Spinal cord (tissue), 10 donors: ENCODE results near the gene MRS2. TPM values are rescaled to one million over a fixed set of nuclear protein-coding genes. Genes with fewer than 3 reads are reported as not detected.

Source experiments
- DNase-seq, 6 donors: peaks; one replicate each; pipeline versions ENCODE4 v3.0.0 to v3.0.0-alpha.2; 2013 to 2015; ENCODE audit warnings: low spot score in 6 of 6, low read depth in 4 of 6
- H3K27ac ChIP-seq: one replicate; pipeline ENCODE4 v1.5.1; 2013; ENCODE audit warnings: low read depth, low read length, control low read depth
- H3K27me3 ChIP-seq: one replicate; pipeline ENCODE4 v1.6.1; 2013; ENCODE audit warnings: low read length; ENCODE audit not compliant: control insufficient read depth, insufficient read depth
- H3K36me3 ChIP-seq: one replicate; pipeline ENCODE4 v1.6.1; 2013; ENCODE audit warnings: low read length; ENCODE audit not compliant: control insufficient read depth, insufficient read depth
- H3K4me1 ChIP-seq: one replicate; pipeline ENCODE4 v1.6.1; 2013; ENCODE audit warnings: low read length; ENCODE audit not compliant: control insufficient read depth, insufficient read depth
- H3K4me3 ChIP-seq: one replicate; pipeline ENCODE4 v1.5.1; 2013; ENCODE audit warnings: low read depth, low read length, control low read depth
- H3K9me3 ChIP-seq: one replicate; pipeline ENCODE4 v1.6.1; 2013; ENCODE audit warnings: low read length; ENCODE audit not compliant: control insufficient read depth, insufficient read depth
- WGBS: methylation state at CpG from one replicate; pipeline ENCODE4 v1.1.5; 2013; ENCODE audit warnings: missing lambda C conversion rate; ENCODE audit not compliant: insufficient coverage; 5-methylcytosine and 5-hydroxymethylcytosine counted together
- polyA plus RNA-seq, 2 donors: library from polyadenylated mRNA; unstranded; fragments of 120-200 nt; gene quantifications; one replicate each; pipeline ENCODE4 v1.2.1, GENCODE V29; 2013; ENCODE audit not compliant: insufficient read length in 2 of 2
- small RNA-seq: library from RNA; depleted of rRNA; stranded (forward); fragments of <200 nt; gene quantifications from one replicate; pipeline ENCODE3, GENCODE V24; 2014; ENCODE audit warnings: low replicate concordance
- total RNA-seq, 2 donors: library from RNA; depleted of rRNA in 1 of 2; stranded (reverse); fragments of 120-200 nt in 1 of 2; fragments of >200 nt in 1 of 2; gene quantifications; one replicate each; pipeline versions ENCODE4 v1.2.3 to v1.2.4, GENCODE V29; 2013 to 2014
- donor health status: healthy.

Gene MRS2
- total and polyA plus RNA-seq, 4 donors = 20.7 to 25.4 (median 22.7) TPM

- no peak overlapping the region for H3K27ac ChIP-seq
- H3K36me3 ChIP-seq = peaks cover 3% of the 10 kb centered on the region
- DNase-seq = peak in 1 of 6 donors; percentile 15
- no peaks in the 10 kb centered on the region for H3K9me3 ChIP-seq
- no peaks in the 10 kb centered on the region for H3K4me1 ChIP-seq
- no peaks in the 10 kb centered on the region for H3K27me3 ChIP-seq
- WGBS = 69% methylated on average over 4 of the region's 4 CpGs
- no peak overlapping the region for H3K4me3 ChIP-seq
Measured at GRCh38 chr6:24458134-24458533, 55.4 kb downstream of the MRS2 start.

GRCh38 chr6:24458941-24459340 is 56.2 kb downstream of the MRS2 start:
- no peaks in the 10 kb centered on the region for H3K4me1 ChIP-seq
- no peak for DNase-seq
- no peaks in the 10 kb centered on the region for H3K27me3 ChIP-seq
- peaks cover 1% of the 10 kb centered on the region for H3K36me3 ChIP-seq
- no peaks in the 10 kb centered on the region for H3K9me3 ChIP-seq
- 92% methylated on average over 2 of the region's 2 CpGs for WGBS
- no peak overlapping the region for H3K4me3 ChIP-seq
- H3K27ac ChIP-seq = no peak overlapping the region

GRCh38 chr6:24460966-24461365 is 58.2 kb downstream of the MRS2 start:
- Histone ChIP-seq H3K27me3 (no peaks in the 10 kb centered on the region), H3K4me3 (no peak overlapping the region), H3K4me1 (no peaks in the 10 kb centered on the region), H3K9me3 (no peaks in the 10 kb centered on the region), H3K27ac (no peak overlapping the region), H3K36me3 (peaks cover 2% of the 10 kb centered on the region)
- no peak for DNase-seq
- WGBS = 100% methylated on average over 2 of the region's 4 CpGs

GRCh38 chr6:24464253-24465038 is 61.7 kb downstream of the MRS2 start:
- no peaks in the 10 kb centered on the region for H3K9me3 ChIP-seq
- no peaks in the 10 kb centered on the region for H3K4me1 ChIP-seq
- no peak for DNase-seq
- no peak overlapping the region for H3K4me3 ChIP-seq
- no peaks in the 10 kb centered on the region for H3K27me3 ChIP-seq
- peaks cover 5% of the 10 kb centered on the region for H3K36me3 ChIP-seq
- WGBS = 100% methylated on average over 5 of the region's 11 CpGs
- H3K27ac ChIP-seq = no peak overlapping the region

GRCh38 chr6:24469811-24470210 is 67.1 kb downstream of the MRS2 start:
- no CpG with 5 or more reads among the region's 7 CpGs for WGBS
- no peaks in the 10 kb centered on the region for H3K4me1 ChIP-seq
- H3K27ac ChIP-seq = no peak overlapping the region
- H3K9me3 ChIP-seq = no peaks in the 10 kb centered on the region
- no peak for DNase-seq
- no peak overlapping the region for H3K4me3 ChIP-seq
- H3K27me3 ChIP-seq = no peaks in the 10 kb centered on the region
- peaks cover 5% of the 10 kb centered on the region for H3K36me3 ChIP-seq

- no peaks in the 10 kb centered on the region for H3K27me3 ChIP-seq
- no peak overlapping the region for H3K27ac ChIP-seq
- H3K36me3 ChIP-seq = no peaks in the 10 kb centered on the region
- no peaks in the 10 kb centered on the region for H3K4me1 ChIP-seq
- DNase-seq = no peak
- no peaks in the 10 kb centered on the region for H3K9me3 ChIP-seq
- H3K4me3 ChIP-seq = no peak overlapping the region
Measured at GRCh38 chr6:24472181-24472580, 69.4 kb downstream of the MRS2 start.

Small RNAs within 50 kb of the gene (small RNA-seq; reads per million reads assigned to genes)
- gene RNU6-391P = not detected

Other genes starting within 250 kb of the MRS2 start
- gene DCDC2, start 44.9 kb upstream of the MRS2 start, total RNA-seq = 1 to 10 TPM; 2.4 to 7.9 TPM
- gene DCDC2, start 44.9 kb upstream of the MRS2 start, polyA plus RNA-seq = 1 to 10 TPM; 2.3 to 3.4 TPM
- 10 to 100 TPM in 1 of 2 donors, 1 to 10 TPM in 1; 7.7 to 13.1 TPM for gene GPLD1, start 86.6 kb downstream of the MRS2 start, total RNA-seq
- gene GPLD1, start 86.6 kb downstream of the MRS2 start, polyA plus RNA-seq = 10 to 100 TPM in 1 of 2 donors, 1 to 10 TPM in 1; 8.1 to 12.7 TPM
- 10 to 100 TPM; 22.4 to 38.7 TPM for gene ALDH5A1, start 92.0 kb downstream of the MRS2 start, total RNA-seq
- gene ALDH5A1, start 92.0 kb downstream of the MRS2 start, polyA plus RNA-seq = 10 to 100 TPM; 50.7 to 68.3 TPM
- 10 to 100 TPM in 1 of 2 donors, 1 to 10 TPM in 1; 5.3 to 11.0 TPM for gene KIAA0319, start 243.3 kb downstream of the MRS2 start, total RNA-seq
- gene KIAA0319, start 243.3 kb downstream of the MRS2 start, polyA plus RNA-seq = 10 to 100 TPM; 10.2 to 11.3 TPM